Right lobe of liver (tissue), 6 donors: ENCODE measurements around the gene PCDHA5. TPM values are rescaled to one million over a fixed set of nuclear protein-coding genes. Genes with fewer than 3 reads are reported as not detected.
"Not testable (repeated sequence)": the region's sequence is repeated elsewhere in the genome, so short reads cannot be mapped to it uniquely, and the experiment has no call there.

Experiments
- ATAC-seq, 4 donors: fragments of 200-7000 bp; cut with Tn5 transposase; one replicate each; pipeline ENCODE4 v1.9.1; 2020; ENCODE audit warnings: mild to moderate bottlenecking in 4 of 4, moderate library complexity in 4 of 4
- DNase-seq, 3 donors: peaks; one replicate each; pipeline ENCODE4 v3.0.0-alpha.2; 2020
- H3K27ac ChIP-seq, 3 donors: fragments of 200-600 bp; one replicate each; pipeline ENCODE4 v1.8.0; 2022
- H3K27me3 ChIP-seq, 2 donors: fragments of 200-600 bp; one replicate each; pipeline ENCODE4 v1.8.0; 2022
- H3K36me3 ChIP-seq, 4 donors: fragments of 200-600 bp; sonication (generic) in 1 of 4; one replicate each; pipeline versions ENCODE4 v1.5.1 to v1.8.0; 2017 to 2022; ENCODE audit warnings: control low read depth in 1 of 4
- H3K4me1 ChIP-seq, 4 donors: fragments of 200-600 bp; sonication (generic) in 1 of 4; one replicate each; pipeline versions ENCODE4 v1.5.1 to v1.8.0; 2017 to 2022; ENCODE audit warnings: control low read depth in 1 of 4
- H3K4me3 ChIP-seq, 3 donors: fragments of 200-600 bp; one replicate each; pipeline ENCODE4 v1.8.0; 2022
- H3K9me3 ChIP-seq, 4 donors: fragments of 200-600 bp; sonication (generic) in 1 of 4; one replicate each; pipeline versions ENCODE4 v1.5.1 to v1.8.0; 2017 to 2022; ENCODE audit warnings: control low read depth in 1 of 4
- CTCF ChIP-seq, 4 donors: fragments of 200-600 bp in 3 of 4; fragments of 450-650 bp in 1 of 4; IDR thresholded peaks; one replicate each; pipeline versions ENCODE4 v1.5.1 to v1.8.0; 2016 to 2022; ENCODE audit warnings: antibody characterized with exemption in 4 of 4, mild to moderate bottlenecking in 2 of 4
- POLR2A ChIP-seq: fragments of 450-650 bp; IDR thresholded peaks from one replicate; pipeline ENCODE4 v1.6.1; 2017; ENCODE audit warnings: antibody characterized with exemption, mild to moderate bottlenecking
- WGBS: methylation state at CpG from one replicate; pipeline ENCODE4 v1.1.6; 2018; ENCODE audit warnings: low coverage, low lambda C conversion rate; ENCODE audit not compliant: insufficient coverage; ENCODE audit errors: missing lambda C conversion rate; 5-methylcytosine and 5-hydroxymethylcytosine counted together
- intact Hi-C, 2 donors: fragments of 100-400 bp; cut with DNase I; formaldehyde crosslinking; loops; one replicate each; pipeline versions ENCODE4 v1.11.2 to v1.14.1; 2022
- total RNA-seq, 6 experiments: library from RNA; depleted of rRNA in 2 of 6; stranded (reverse); fragments of >200 nt in 2 of 6; fragmentation: NEBNext Ultra II Directional in 3 of 6; extraction: Animal tissue kit (Norgen Biotek cat#: 25700) in 3 of 6; gene quantifications; one replicate each; pipeline versions ENCODE4 v1.1.0 to v1.2.4, GENCODE V29; 2016 to 2023
- donor health status: DM: no; HTN: yes; CAD: no.
- donor health status: DM: no; HTN: no; CAD: no.
- donor health status: DM: no; HTN: no; CAD: no.
- donor health status: DM: no; HTN: yes; CAD: no.
- donor health status: DM: no; HTN: yes; CAD: no.

PCDHA5 gene
- total RNA-seq, 6 experiments from 2014 or later: 0.06 TPM; not detected in 5

GRCh38 chr5:140800816-140801493 lies 20.5 kb upstream of the PCDHA5 start, which contains the start of gene PCDHA3:
PCDHA3 (plus strand) TSS chr5:140801057.
- intact Hi-C loops: no loop called here
- TF ChIP-seq CTCF (IDR thresholded peaks at IDR 0.05) (peak in 1 of 4 donors; percentile 13), POLR2A (no peak)
- H3K27me3 ChIP-seq: no peaks in the 10 kb centered on the region
- DNase-seq (no peak), ATAC-seq (no peak)
- H3K27ac ChIP-seq: no peak within 1 kb of the TSS
- no peak within 1 kb of the TSS for H3K4me3 ChIP-seq
- 14% methylated on average over 26 of the region's 29 CpGs for WGBS
- no peaks in the 10 kb centered on the region for H3K36me3 ChIP-seq
- H3K9me3 ChIP-seq: peaks cover 0 to 5% (median 0%) of the 10 kb centered on the region in 4 donors
- H3K4me1 ChIP-seq: no peaks in the 10 kb centered on the region

GRCh38 chr5:140801494-140801841 lies 19.9 kb upstream of the PCDHA5 start:
- intact Hi-C loops: no loop called here
- H3K4me1 ChIP-seq: no peaks in the 10 kb centered on the region
- H3K36me3 ChIP-seq: no peaks in the 10 kb centered on the region
- no peak for ATAC-seq
- H3K9me3 ChIP-seq: peaks cover 0 to 2% (median 0%) of the 10 kb centered on the region in 4 donors
- no peak for TF ChIP-seq POLR2A
- TF ChIP-seq CTCF (IDR thresholded peaks at IDR 0.05): peak in 1 of 4 donors; percentile 12
- H3K27ac ChIP-seq: no peak overlapping the region
- 8% methylated on average over 12 of the region's 16 CpGs for WGBS
- no peak for DNase-seq
- H3K27me3 ChIP-seq: no peaks in the 10 kb centered on the region
- H3K4me3 ChIP-seq: no peak overlapping the region

- H3K4me1 ChIP-seq, H3K27ac ChIP-seq, ATAC-seq, intact Hi-C loops, H3K9me3 ChIP-seq, H3K36me3 ChIP-seq, H3K4me3 ChIP-seq, H3K27me3 ChIP-seq: not testable (repeated sequence)
- 53% methylated on average over 13 of the region's 45 CpGs for WGBS
- DNase-seq: peak in 1 of 3 donors; percentile 45
Measured at GRCh38 chr5:140802381-140802780, 19.0 kb upstream of the PCDHA5 start.

GRCh38 chr5:140802781-140803271 lies 18.6 kb upstream of the PCDHA5 start:
- TF ChIP-seq CTCF (IDR thresholded peaks at IDR 0.05): no peak
- TF ChIP-seq POLR2A: no peak

More at GRCh38 chr5:140802781-140803271, 18.6 kb upstream of the PCDHA5 start:
- H3K27ac ChIP-seq: no peak overlapping the region
- intact Hi-C loops: no loop called here
- no CpG with 5 or more reads among the region's 53 CpGs for WGBS
- peaks cover 0 to 2% (median 0%) of the 10 kb centered on the region in 4 donors for H3K9me3 ChIP-seq
- peak in 1 of 4 donors; percentile 14 for ATAC-seq
- peak in 1 of 3 donors; percentile 43 for DNase-seq
- H3K4me1 ChIP-seq: no peaks in the 10 kb centered on the region
- H3K4me3 ChIP-seq: no peak overlapping the region
- H3K36me3 ChIP-seq: no peaks in the 10 kb centered on the region
- H3K27me3 ChIP-seq: no peaks in the 10 kb centered on the region
